Nephron (organoid): ENCODE data around the gene DOK5.

Experiments used
- H3K27ac Mint-ChIP-seq, 3 experiments: 2 replicates each; pipeline ENCODE4 v1.8.0; 2020; ENCODE audit warnings: mixed read lengths in 3 of 3, mild to moderate bottlenecking in 2 of 3, moderate library complexity in 1 of 3
- H3K27me3 Mint-ChIP-seq: 2 replicates; pipeline ENCODE4 v1.8.0; 2021; ENCODE audit warnings: low read depth, mild to moderate bottlenecking, moderate library complexity, mixed read lengths
- H3K36me3 Mint-ChIP-seq: 2 replicates; pipeline ENCODE4 v1.8.0; 2020; ENCODE audit warnings: low read depth, mixed read lengths
- H3K4me1 Mint-ChIP-seq: 2 replicates; pipeline ENCODE4 v1.8.0; 2020; ENCODE audit warnings: mixed read lengths
- H3K4me3 Mint-ChIP-seq, 3 experiments: 2 replicates each; pipeline ENCODE4 v1.8.0; 2020; ENCODE audit warnings: mild to moderate bottlenecking in 3 of 3, mixed read lengths in 3 of 3, moderate library complexity in 2 of 3
- H3K9me3 Mint-ChIP-seq: 2 replicates; pipeline ENCODE4 v1.8.0; 2020; ENCODE audit warnings: mixed read lengths
- CTCF ChIP-seq, 3 experiments: fragments of 200-600 bp; sonication (generic); IDR thresholded peaks; one replicate each; pipeline ENCODE4 v1.5.0; 2021; ENCODE audit warnings: antibody characterized with exemption in 3 of 3; ENCODE audit not compliant: unreplicated experiment in 3 of 3

The DOK5 gene

GRCh38 chr20:54475334-54476168 lies at the start of gene DOK5:
Gene DOK5 (plus strand): TSS chr20:54475593. CDS start chr20:54475947, 354 bp downstream.
- H3K4me1 Mint-ChIP-seq, result peaks cover 24% of the 10 kb centered on the region
- peak within 1 kb of the TSS; percentile 90 to 94 (median 91) for H3K4me3 Mint-ChIP-seq
- no peak for TF ChIP-seq CTCF (IDR thresholded peaks at IDR 0.05; ENCODE audit: unreplicated experiment in 3 of 3)
- H3K9me3 Mint-ChIP-seq, result no peaks in the 10 kb centered on the region
- H3K27ac Mint-ChIP-seq, result peak within 1 kb of the TSS in 2 of 3 experiments; percentile 9 to 50
- no peaks in the 10 kb centered on the region for H3K36me3 Mint-ChIP-seq
- H3K27me3 Mint-ChIP-seq, result peaks cover 29% of the 10 kb centered on the region

- no peak overlapping the region for H3K27ac Mint-ChIP-seq
Observed at GRCh38 chr20:54429364-54429763, 46.0 kb upstream of the DOK5 start.

GRCh38 chr20:54431156-54431944 lies 44.0 kb upstream of the DOK5 start:
- Mint-ChIP-seq H3K4me3 (no peak overlapping the region), H3K36me3 (no peaks in the 10 kb centered on the region), H3K9me3 (no peaks in the 10 kb centered on the region), H3K27me3 (no peaks in the 10 kb centered on the region), H3K27ac (no peak overlapping the region), H3K4me1 (no peaks in the 10 kb centered on the region)
- TF ChIP-seq CTCF (IDR thresholded peaks at IDR 0.05; ENCODE audit: unreplicated experiment in 3 of 3), result no peak

More at GRCh38 chr20:54429364-54429763, 46.0 kb upstream of the DOK5 start:
- Mint-ChIP-seq H3K36me3 (no peaks in the 10 kb centered on the region), H3K27me3 (peaks cover 4% of the 10 kb centered on the region), H3K9me3 (peaks cover 8% of the 10 kb centered on the region), H3K4me3 (no peak overlapping the region), H3K4me1 (no peaks in the 10 kb centered on the region)
- no peak for TF ChIP-seq CTCF (IDR thresholded peaks at IDR 0.05; ENCODE audit: unreplicated experiment in 3 of 3)

- Mint-ChIP-seq H3K4me1 (no peaks in the 10 kb centered on the region), H3K4me3 (no peak overlapping the region), H3K36me3 (no peaks in the 10 kb centered on the region), H3K27ac (no peak overlapping the region), H3K27me3 (no peaks in the 10 kb centered on the region), H3K9me3 (no peaks in the 10 kb centered on the region)
- TF ChIP-seq CTCF (IDR thresholded peaks at IDR 0.05; ENCODE audit: unreplicated experiment in 3 of 3), result no peak
Observed at GRCh38 chr20:54432966-54433365, 42.4 kb upstream of the DOK5 start.

- H3K36me3 Mint-ChIP-seq, result no peaks in the 10 kb centered on the region
Observed at GRCh38 chr20:54433636-54434035, 41.8 kb upstream of the DOK5 start.

More at GRCh38 chr20:54433636-54434035, 41.8 kb upstream of the DOK5 start:
- no peaks in the 10 kb centered on the region for H3K4me1 Mint-ChIP-seq
- no peak overlapping the region for H3K4me3 Mint-ChIP-seq
- no peaks in the 10 kb centered on the region for H3K9me3 Mint-ChIP-seq
- H3K27ac Mint-ChIP-seq, result no peak overlapping the region
- TF ChIP-seq CTCF (IDR thresholded peaks at IDR 0.05; ENCODE audit: unreplicated experiment in 3 of 3), result no peak
- no peaks in the 10 kb centered on the region for H3K27me3 Mint-ChIP-seq
